ENCODE data around the gene SUSD3. TPM values are rescaled to one million over a fixed set of nuclear protein-coding genes. Genes with fewer than 3 reads are reported as not detected.
A peak's percentile ranks its signal among the peaks of the same experiment; 100 is the strongest.

SUSD3 gene
- total and polyA plus RNA-seq, 2 of the 8 experiments (the other 6 are each of a cell fraction or from before 2014, with no cell fraction given): 5.5 to 35.4 TPM

- Histone ChIP-seq H3K79me1 (ENCODE audit: low read depth, low read length) (no peaks in the 10 kb centered on the region), H3K9ac (replicated peaks in 1 of 4; ENCODE audit: extremely low read depth in 1 of 4, low read depth in 3 of 4, low read length in 3 of 4) (no peak overlapping the region), H2AK5ac (ENCODE audit: low read depth, low read length) (no peak overlapping the region), H3K36me3 (ENCODE audit: control insufficient read depth in 2 of 4, insufficient read depth in 4 of 4, low read length in 3 of 4) (no peaks in the 10 kb centered on the region), H3K56ac (replicated peaks; ENCODE audit: insufficient read length, low read depth, low read length) (no peak overlapping the region), H4K5ac (ENCODE audit: insufficient read length, low read depth, low read length) (no peak overlapping the region), H2BK20ac (ENCODE audit: low read length) (no peak overlapping the region), H3K23ac (ENCODE audit: insufficient read length) (no peak overlapping the region), H3K4me2 (ENCODE audit: insufficient read depth in 1 of 2, low read depth in 2 of 2, low read length in 2 of 2) (no peak overlapping the region), H3K23me2 (ENCODE audit: low read depth, low read length) (no peaks in the 10 kb centered on the region), H2AFZ (ENCODE audit: low read length) (no peak overlapping the region), H4K91ac (replicated peaks; ENCODE audit: insufficient read length, low read length) (no peak overlapping the region), H2BK5ac (ENCODE audit: low read depth, low read length) (no peak overlapping the region), H3K4ac (replicated peaks; ENCODE audit: insufficient read length, low read depth, low read length) (no peak overlapping the region), H3K4me1 (replicated peaks in 1 of 4; ENCODE audit: control insufficient read depth in 3 of 4, insufficient read depth in 4 of 4, low read length in 3 of 4) (no peaks in the 10 kb centered on the region; a peak in 1 of 7 replicates), H4K8ac (ENCODE audit: extremely low read depth, insufficient read depth, low read length) (peak overlapping the region; percentile 63; the same call in 1 of the 2 replicates), H3K27ac (ENCODE audit: low read depth, low read length) (no peak overlapping the region), H3K27me3 (replicated peaks in 1 of 4; ENCODE audit: control insufficient read depth in 3 of 4, extremely low read depth in 1 of 4, insufficient read depth in 3 of 4, low read length in 3 of 4) (no peaks in the 10 kb centered on the region), H3K4me3 (ENCODE audit: extremely low read depth in 1 of 4, insufficient read depth in 2 of 4, low read depth in 3 of 4, low read length in 4 of 4) (no peak overlapping the region), H2BK120ac (replicated peaks; ENCODE audit: low read depth, low read length) (peak overlapping the region; percentile 48), H2BK12ac (ENCODE audit: low read depth, low read length) (no peak overlapping the region), H2BK15ac (ENCODE audit: low read length) (no peak overlapping the region), H3K18ac (ENCODE audit: extremely low read depth, low read length) (no peak overlapping the region), H4K20me1 (replicated peaks in 1 of 2; ENCODE audit: control insufficient read depth in 1 of 2, insufficient read depth in 2 of 2, low read length in 2 of 2) (no peaks in the 10 kb centered on the region), H3K9me3 (ENCODE audit: insufficient read depth in 2 of 2, low read depth in 1 of 2, low read length in 1 of 2) (peaks cover 4% of the 10 kb centered on the region in 2 experiments; a peak in 1 of 4 replicates), H3K14ac (ENCODE audit: insufficient read length) (no peak overlapping the region), H3K79me2 (ENCODE audit: control insufficient read depth in 1 of 2, insufficient read depth in 2 of 2, low read length in 2 of 2) (no peaks in the 10 kb centered on the region)
- no peak for DNase-seq (ENCODE audit: low read depth in 1 of 2, low spot score in 2 of 2)
- ChIA-PET POLR2A (ENCODE audit: partially characterized antibody) (interaction anchor here (1.8 kb wide), 1 partner anchor 8 kb away, joined by 7 read pairs; no protein-coding TSS in a partner anchor), CTCF (ENCODE audit: partially characterized antibody) (interaction anchor here (0.7 to 1.6 kb wide), 4 partner anchors 21 to 208 kb away, joined by 3 to 4 read pairs (median 3); no protein-coding TSS in a partner anchor)
- TF ChIP-seq, protein P1, sequence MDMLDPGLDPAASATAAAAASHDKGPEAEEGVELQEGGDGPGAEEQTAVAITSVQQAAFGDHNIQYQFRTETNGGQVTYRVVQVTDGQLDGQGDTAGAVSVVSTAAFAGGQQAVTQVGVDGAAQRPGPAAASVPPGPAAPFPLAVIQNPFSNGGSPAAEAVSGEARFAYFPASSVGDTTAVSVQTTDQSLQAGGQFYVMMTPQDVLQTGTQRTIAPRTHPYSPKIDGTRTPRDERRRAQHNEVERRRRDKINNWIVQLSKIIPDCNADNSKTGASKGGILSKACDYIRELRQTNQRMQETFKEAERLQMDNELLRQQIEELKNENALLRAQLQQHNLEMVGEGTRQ (IDR thresholded peaks at IDR 0.05; ENCODE audit: low read length): no peak
- TF ChIP-seq RAD21 (IDR thresholded peaks at IDR 0.05 in 1 of 2, conservative IDR thresholded peaks at IDR 0.05 in 1 of 2; ENCODE audit: low read depth in 2 of 2, low read length in 2 of 2) (no peak), KDM5A (IDR thresholded peaks at IDR 0.05; ENCODE audit: low read length) (no peak)
- WGBS, 2 experiments (ENCODE audit: extremely low coverage in 1 of 2, insufficient coverage in 1 of 2, insufficient read length in 1 of 2, insufficient replicate concordance in 2 of 2, low coverage in 1 of 2, low lambda C conversion rate in 2 of 2, missing lambda C conversion rate in 1 of 2): 93% methylated on average over 7 of the region's 8 CpGs; no CpG with 5 or more reads in 1 of the 2 experiments
- no peak for FAIRE-seq
Observed at GRCh38 chr9:93086447-93087224, 28.1 kb downstream of the SUSD3 start.

Measured in H1 (cell line).